Stimulated activated CD8-positive, alpha-beta memory T cell treated with anti-CD3 and anti-CD28 coated beads, Interleukin-15, amount 100 ng/mL, for 1 hour (primary cell): ENCODE results near the gene HERC2.
"Not testable (repeated sequence)": the region's sequence is repeated elsewhere in the genome, so short reads cannot be mapped to it uniquely, and the experiment has no call there.

ENCODE experiments used
- DNase-seq: peaks from one replicate; pipeline ENCODE4 v3.0.0-alpha.2; 2020; ENCODE audit warnings: low read depth

The HERC2 gene

DNA sequence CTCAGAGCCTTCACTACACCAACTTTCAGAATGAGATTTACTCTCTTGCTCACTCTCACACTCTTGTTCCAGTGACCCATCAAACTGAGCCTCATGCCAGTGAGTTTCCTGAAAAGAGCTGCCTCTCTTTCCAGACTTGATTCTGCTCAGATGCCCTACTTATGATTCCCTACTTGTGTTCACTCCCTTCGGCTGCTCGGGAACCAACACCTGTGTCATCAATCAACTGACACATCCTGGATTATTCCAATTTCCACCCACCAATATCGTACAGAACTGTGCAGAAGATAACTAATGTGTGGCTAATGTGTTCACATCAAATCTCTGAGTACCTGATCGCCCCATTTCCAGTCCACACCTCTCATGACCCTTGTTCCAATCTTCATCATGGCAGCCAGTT, 100.3 kb downstream of the HERC2 start:
- DNase-seq = not testable (repeated sequence)

DNA sequence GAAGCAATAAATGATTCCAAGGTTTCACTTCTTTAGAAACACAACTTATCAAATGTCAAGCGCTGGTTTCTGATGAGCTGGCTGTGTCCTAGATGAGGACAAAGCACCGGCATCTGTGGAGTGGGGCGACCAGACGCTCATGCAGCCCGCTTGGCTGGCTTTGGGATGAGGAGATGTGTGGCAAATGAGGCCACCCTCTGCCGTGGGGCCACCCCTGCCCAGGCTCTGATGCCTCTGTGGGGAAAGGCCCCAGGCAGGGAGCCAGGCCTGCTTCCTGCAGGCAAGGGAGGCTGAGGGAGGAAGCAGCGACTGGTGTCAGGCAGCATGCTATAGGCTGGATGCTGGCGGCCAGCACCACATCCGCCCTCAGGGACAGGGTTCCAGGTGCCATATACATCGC, 102.9 kb downstream of the HERC2 start:
- DNase-seq = no peak

- DNase-seq = not testable (repeated sequence)
Observed at GRCh38 chr15:28216946-28217546, 104.9 kb downstream of the HERC2 start.

DNA sequence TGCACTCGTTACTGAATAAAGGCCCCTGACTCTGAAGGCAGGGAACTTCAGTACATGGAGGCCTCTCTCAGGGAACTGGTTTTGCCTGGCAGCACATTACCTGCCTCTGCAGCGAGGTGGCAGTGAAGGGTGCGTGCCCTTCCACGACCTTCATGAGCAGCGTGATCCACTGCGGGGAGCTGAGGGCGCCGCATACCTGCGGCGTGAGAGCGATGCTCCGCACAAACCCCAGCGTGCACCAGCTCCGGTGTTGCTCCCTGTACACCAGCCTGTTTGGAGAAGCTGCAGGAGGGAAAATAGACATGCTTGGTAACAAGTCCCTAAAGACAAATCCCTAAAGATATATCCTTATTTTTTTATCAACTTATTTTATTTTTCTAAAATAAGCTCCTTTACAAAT, 106.5 kb downstream of the HERC2 start:
- not testable (repeated sequence) for DNase-seq

- not testable (repeated sequence) for DNase-seq
Observed at GRCh38 chr15:28214006-28214790, 107.8 kb downstream of the HERC2 start.

GRCh38 chr15:28213393-28213792, 108.6 kb downstream of the HERC2 start:
- not testable (repeated sequence) for DNase-seq

- DNase-seq = no peak
Observed at GRCh38 chr15:28208583-28208982, 113.4 kb downstream of the HERC2 start.

DNA sequence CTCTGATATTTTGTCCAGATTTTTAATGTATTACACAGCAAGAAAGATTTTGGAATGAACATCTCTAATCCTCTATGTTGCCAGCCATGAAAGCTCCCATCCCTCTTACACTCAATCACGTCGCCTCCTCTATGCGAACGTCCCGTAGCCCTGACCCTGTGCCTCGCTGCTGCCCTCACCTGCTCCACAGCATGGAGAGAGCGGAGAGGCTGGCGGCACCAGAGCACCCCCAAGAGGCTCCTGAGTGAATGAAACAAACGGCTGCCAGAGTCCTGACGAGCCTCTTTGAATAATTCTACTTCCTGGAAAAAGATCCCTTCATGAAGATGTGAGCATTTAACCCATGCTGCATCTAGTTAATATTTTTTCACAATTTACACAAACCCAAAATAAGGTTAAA, 116.3 kb downstream of the HERC2 start:
- not testable (repeated sequence) for DNase-seq

GRCh38 chr15:28203055-28203828, 118.7 kb downstream of the HERC2 start:
- not testable (repeated sequence) for DNase-seq

DNA sequence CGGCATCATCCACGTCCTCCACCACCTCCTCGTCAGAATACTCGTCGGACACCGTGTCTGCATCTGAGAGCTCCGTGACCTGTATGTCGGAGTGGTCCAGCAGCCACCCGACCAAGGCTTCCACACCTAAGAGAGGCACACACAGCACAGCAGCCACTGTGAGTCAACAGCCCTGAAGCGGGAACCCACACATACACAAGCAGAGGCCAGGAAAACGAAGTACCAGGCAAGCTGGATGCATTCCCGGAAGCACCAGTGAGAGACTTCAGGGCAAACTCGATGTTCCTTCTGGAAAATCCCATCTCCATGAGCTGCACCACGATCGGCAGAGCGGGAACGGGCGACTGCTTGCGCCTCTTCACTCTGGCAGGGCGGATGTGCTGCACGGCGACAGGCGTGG, 119.9 kb downstream of the HERC2 start:
- not testable (repeated sequence) for DNase-seq

DNA sequence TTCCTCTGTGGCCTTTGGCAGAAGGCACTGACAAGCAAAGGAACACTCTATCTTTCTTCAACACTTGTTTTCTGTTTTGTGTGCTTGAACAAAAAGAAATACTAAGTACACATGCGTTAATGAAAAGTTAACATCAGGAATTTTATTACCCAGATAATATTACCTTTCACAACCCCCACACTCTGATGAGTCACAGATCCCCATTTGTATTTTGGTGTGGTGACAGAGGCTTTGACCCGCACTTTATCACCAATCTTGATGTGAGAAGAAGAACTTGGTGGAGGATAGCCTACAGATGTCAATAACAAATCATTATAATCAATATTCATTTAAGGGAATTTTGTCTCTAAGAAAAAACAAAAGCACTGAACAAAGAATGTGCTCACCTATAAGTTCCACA, 123.8 kb downstream of the HERC2 start:
- DNase-seq = not testable (repeated sequence)

- DNase-seq = not testable (repeated sequence)
Observed at GRCh38 chr15:28197694-28198093, 124.3 kb downstream of the HERC2 start.

DNA sequence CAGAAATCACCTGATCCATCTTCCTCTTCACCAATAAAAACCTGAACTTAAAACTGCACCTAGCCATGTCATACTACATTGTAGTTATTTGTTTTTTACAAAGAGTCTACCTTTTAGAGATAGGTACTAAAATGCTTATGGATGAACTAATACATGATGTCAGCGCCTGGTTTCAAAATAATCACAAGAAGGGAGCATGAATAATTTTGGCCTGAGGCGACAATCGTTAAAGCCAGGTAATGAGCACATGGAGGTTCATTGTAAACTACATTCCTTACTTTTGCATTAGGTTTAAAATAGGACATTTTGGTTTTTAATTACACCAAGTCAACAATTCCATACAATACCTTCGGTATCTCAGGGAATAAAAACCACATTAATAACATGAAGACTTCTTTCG, 125.4 kb downstream of the HERC2 start:
- not testable (repeated sequence) for DNase-seq

DNA sequence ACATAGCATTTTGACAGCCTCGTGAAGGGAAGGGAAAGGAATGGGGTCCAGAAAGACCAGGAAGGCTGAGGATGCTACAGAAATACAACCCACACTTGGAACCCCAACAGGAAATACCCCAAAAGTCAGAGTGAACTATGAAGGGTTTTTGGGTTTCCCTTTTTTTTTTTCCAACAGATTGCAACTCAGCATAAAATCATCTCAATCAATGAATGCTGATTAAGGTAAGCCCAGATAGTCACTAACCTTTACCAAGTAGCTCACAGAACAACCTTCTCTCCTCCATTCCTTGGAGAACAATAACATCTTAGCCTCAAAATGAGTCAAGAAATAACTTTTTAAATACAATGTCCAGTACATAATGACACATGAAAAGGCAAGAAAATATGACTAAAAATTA, 129.2 kb downstream of the HERC2 start:
- no peak for DNase-seq

- no peak for DNase-seq
Observed at GRCh38 chr15:28191832-28192231, 130.1 kb downstream of the HERC2 start.

DNA sequence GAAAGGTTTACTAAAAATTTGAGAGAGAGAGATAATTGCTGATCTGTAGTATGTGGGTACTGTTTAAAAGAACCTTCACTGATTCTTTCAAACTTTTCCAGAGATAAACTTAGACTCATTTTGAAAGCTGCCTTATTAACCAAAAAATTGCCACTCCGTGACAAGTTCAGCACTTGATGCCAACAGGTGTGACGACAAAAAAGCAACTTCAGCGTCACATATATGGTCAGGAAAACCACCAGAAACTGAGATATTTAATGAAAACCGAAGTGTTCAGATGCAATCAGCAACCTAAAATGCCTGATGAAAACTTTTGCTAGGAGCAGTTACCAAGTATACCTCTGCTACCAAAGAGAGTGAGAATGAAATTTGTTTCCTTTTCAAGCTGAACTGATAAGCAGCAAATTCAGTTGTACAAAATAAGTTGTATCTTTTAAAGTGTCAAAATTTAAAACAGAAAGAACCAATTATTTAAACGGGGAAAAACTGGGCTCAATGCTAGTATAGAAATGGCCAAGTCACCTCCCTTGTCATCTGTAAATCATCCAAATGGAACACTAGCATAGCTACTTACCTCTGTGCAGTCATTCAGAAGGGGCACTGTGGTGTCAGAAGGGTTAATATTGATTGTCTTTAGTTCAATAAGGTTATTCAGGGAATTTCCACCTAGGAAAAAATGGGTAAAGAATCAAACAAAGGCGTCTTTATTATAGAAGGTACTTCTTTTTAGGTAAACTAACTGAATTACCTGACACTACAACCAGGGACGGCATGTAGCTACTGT, 131.4 kb downstream of the HERC2 start:
- DNase-seq = no peak

- no peak for DNase-seq
Observed at GRCh38 chr15:28185148-28185895, 136.7 kb downstream of the HERC2 start.

GRCh38 chr15:28184166-28184565, 137.8 kb downstream of the HERC2 start:
- no peak for DNase-seq

DNA sequence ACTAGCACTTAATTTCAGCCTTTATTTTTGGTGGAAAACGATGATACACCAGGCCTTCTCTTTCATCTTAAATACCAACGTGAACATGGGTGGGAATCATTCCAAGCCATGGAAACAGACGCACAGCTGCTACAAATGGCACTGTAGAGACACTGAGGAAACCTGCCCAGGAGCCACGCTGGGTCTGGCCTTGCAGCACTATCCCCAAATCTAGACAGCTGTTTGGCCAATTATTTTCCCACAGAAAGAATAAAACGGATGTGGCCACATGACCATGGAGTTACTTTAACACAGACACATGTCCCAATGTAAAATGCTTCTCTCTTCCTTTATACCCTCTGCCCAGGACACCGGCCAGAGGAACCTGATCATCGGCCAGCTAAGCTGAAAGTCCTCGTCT, 139.2 kb downstream of the HERC2 start:
- DNase-seq = no peak

DNA sequence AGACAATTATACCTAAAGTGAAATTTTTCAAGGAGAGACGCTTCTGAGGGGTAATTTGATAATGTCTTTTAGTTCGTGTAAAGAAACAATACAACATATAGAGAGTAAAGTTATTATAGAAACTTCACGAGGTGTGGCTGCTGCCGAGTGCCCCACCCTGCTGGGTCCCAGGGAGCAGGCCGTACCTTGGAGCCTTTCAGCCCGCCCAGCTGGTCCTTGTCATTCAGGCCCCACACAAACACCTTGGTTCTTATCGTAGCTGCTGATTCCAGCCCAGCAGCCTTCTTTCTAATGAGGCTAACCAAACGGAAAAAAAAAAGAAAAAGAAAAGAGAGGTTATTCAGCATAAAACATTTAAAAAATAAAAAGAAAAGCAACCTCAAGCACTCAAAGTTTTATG, 139.8 kb downstream of the HERC2 start:
- no peak for DNase-seq

DNA sequence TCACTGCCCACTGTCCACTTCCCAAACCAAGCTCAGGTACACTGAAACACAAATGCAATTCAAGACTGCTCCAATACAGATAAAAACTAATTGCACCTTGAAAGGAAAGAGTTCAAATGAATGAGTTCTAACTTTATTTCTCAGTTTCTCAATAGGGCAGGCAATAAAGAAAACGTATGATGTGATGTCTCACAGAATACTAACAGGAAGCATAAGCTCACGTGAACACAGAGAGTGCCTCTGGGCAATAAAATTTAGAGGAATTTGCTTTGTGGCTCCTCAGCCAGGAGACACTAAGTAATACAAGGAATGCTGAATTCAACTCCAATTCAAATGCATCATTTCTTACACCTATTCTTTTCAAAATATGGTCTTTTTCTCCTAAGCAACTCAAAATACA, 140.6 kb downstream of the HERC2 start:
- DNase-seq = no peak
